DLD1 (cell line): ENCODE measurements around the gene FNBP1.

Experiments
- in situ Hi-C: cut with HindIII; loops from 2 replicates; pipeline ENCODE4 v1.10.0; 2017; ENCODE audit warnings: low sequenced_read_pairs

FNBP1 gene

DNA sequence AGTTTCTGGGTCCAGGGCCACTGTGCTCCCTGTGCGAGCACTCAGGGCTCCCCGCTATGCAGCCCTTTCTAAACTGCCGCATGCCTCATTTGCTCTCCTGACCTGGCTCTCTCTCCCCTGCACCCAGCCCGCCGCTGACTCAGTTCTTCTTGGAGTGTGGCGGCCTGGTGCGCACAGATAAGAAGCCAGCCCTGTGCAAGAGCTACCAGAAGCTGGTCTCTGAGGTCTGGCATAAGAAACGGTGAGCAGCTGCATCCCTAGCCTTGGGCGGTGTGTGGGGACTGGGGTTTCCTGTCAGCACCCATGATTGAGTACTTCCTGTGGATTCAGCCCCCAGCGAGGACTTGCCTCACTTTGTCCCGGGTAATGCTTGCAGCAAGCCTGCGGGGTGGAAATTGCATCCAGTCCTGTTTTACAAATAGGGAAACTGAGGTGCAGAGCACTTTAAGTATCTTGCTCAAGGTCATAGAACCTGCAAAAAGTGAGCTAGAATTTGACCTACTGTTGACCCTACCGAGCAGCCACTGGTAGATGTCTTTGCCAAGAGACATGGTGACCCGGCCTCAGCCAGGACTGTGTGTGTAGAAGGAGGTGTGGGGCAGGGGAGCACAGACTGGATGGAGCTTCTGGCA is 179.8 kb downstream of the FNBP1 start:
- in situ Hi-C loops, result no loop called here

DNA sequence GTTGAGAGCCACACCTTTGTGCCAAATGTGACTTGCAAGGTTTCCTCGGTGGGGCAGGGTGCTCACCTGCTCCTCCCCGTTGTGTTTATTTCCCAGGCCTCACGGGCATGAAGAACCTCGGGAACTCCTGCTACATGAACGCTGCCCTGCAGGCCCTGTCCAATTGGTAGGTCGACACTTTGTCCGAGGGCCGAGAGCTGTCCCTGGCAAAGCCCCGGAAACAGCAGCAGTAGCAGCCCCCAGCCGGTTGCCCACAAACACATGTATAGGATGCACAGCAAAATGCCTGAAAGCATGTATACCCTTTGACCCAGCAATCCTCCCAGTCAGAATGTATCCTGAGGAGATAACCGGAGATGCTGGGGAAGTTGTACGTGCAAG is 181.6 kb downstream of the FNBP1 start:
- in situ Hi-C loops, result no loop called here

DNA sequence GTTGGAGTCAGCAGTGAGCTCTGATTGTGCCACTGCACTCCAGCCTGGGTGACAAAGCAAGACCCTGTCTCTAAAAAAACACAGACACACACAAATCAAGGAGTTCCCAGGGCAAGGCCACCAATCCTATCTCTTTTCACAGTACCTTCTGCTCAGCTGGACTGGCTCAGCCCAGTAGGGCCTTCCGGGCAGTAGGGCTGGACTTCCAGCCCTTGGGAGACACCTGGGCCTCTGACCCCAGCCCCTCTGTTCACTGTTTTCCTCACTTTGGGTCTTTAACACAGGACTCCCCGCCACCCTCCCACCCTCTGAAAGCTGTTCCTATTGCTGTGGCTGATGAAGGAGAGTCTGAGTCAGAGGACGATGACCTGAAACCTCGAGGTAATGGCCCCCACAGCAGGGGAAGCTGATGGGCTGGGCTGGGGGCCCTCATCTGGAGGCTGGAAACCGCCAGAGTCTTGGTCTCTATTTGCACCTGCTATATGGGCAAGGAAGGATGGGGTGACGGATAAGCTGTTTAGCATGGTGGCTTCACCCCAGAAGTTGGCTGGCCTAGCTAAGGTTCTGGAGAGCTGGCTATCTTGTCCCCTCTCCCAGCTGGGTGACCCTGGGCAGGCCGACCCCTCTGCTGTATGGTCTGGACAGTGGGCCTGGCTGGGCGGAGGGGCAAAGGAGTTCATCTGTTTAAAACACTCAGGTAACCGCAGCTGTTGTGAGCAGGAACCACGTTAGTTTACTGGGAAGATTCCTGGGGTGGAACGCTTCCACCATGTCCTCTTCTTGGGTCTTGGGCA is 182.1 kb downstream of the FNBP1 start:
- in situ Hi-C loops, result no loop called here

DNA sequence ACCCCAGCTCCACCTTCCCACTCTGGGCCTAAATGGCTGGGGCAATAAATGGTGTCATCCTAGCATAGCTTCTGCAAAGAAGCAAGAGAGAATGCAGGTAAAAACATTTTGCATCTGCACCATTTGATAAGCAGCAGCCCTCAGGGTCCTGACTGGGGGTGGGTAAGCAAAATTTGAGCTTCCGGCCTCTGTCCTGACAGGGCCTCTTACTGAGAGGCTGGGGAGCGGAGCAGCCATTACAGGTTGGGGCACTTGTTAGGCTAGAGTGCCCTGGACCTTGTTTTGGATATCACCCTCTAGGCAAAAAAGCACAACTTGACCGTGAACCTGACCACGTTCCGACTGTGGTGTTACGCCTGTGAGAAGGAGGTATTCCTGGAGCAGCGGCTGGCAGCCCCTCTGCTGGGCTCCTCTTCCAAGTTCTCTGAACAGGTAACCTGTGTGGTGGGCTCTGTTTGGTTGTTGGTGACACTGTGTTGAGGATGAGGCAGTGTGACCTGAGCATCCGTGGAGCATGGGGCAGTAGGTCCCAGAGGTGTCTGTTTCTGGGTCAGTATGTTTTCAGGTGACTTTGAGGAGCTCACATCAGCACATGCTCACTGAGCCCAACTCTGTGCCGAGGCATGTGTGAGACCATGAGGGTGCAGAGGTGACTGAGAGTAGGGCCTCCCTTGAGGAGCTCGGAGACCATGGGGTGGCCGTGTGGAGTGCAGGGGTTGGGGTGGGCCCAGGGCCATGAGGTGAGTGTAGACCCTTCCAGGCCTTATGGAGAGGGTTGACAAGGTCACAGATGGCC is 184.6 kb downstream of the FNBP1 start:
- in situ Hi-C loops, result no loop called here

DNA sequence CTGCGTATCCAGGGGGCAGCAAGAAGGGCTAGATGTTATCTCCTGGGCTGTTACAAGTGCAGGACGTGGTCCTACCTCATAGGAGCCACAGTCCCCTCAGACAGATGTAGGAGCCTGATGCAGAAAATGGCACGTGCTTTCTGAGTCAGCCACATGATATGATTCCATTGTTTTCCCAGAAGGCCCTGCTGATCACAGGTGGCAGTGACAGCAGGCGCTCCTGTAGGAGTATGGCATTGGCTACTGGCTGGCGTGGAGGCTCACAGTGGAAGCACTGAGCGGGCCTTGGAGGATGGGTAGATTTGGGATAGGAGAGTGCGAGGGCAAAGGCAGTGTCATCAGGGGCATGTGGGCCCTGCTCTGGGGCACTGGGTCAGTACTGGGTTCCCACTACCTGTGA is 185.8 kb downstream of the FNBP1 start:
- in situ Hi-C loops, result no loop called here

DNA sequence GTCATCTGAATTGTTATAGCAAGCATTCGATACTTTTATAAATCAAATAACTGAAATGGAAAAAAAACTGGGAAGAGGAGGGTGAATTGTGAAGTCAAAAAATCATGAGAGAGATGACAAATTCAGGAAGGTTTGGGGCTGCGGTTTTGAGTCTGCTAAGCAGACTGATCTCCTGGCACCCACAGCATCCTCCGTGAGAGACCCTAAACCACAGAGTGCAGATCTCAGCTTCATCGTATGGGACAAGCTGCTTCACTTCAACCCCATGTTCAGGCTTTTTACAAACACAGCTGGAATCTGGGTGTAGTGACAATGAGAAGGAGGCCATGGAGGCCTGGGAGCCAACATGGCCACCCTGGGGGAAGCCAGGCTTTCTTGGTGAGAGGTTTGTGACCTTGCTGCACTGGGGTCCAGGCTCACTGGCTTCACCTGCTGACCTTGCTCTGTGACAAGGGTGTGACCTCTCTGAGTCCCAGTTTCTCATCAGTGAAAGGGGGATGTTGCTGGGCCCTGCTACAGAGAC is 188.3 kb downstream of the FNBP1 start:
- in situ Hi-C loops, result no loop called here

DNA sequence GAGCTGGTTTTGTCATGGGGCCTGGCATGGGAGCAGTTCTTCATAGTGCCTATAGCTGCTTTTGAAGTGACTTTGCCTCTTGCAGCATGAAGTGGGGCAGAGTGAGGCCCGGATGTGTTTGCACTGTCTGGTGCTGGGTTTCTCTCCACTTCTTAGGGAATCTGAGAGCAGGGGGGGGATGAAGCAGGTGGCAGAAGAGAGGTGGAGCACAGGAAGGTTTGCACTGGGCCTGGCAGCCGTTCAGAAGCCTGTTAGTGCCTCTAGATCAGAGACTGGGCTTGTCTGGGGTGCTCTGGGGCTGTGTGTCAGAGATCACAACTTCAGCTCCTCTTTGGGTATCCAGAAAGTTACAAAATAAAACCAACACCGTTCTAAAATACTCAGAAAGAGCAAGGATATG is 189.4 kb downstream of the FNBP1 start:
- in situ Hi-C loops, result no loop called here

DNA sequence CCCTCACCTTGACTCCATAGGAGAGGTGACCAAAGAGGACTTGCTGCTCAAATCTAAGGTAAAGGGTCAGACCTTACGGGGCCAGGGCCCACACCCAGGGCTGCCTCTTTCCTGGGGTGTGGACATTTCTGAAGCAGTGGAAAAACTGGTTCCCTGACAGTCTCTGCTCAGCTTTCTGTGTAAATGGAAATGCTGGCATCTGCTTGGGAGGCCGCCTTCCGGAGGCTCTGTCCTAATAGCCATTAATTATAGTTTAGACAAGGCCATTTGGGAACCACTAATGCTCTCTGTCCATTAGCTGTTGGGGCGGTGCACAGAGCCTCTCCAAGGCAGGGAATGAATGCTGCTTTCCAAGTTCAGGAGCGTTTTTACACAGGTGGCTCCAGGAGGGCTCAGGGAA is 190.4 kb downstream of the FNBP1 start:
- in situ Hi-C loops, result no loop called here

DNA sequence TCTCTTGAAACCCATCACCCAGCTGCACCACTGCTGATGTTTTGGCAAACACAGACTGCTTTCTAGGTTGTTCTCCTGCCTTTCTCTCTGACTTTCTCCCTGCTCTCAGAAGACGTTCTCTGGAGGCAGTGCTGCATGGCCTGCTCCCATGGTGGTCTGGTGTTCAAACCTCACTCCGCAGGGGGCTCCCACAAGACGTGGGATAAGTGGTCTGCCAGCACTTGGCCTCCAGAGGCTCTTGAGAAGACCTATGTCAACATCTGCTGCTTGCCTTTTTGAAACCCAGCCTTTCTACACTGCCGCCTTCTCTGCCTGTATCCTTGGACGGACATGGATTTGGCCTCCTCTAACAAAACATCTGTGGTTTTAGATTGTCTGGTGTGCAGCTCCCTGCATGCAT is 191.2 kb downstream of the FNBP1 start:
- in situ Hi-C loops, result no loop called here

DNA sequence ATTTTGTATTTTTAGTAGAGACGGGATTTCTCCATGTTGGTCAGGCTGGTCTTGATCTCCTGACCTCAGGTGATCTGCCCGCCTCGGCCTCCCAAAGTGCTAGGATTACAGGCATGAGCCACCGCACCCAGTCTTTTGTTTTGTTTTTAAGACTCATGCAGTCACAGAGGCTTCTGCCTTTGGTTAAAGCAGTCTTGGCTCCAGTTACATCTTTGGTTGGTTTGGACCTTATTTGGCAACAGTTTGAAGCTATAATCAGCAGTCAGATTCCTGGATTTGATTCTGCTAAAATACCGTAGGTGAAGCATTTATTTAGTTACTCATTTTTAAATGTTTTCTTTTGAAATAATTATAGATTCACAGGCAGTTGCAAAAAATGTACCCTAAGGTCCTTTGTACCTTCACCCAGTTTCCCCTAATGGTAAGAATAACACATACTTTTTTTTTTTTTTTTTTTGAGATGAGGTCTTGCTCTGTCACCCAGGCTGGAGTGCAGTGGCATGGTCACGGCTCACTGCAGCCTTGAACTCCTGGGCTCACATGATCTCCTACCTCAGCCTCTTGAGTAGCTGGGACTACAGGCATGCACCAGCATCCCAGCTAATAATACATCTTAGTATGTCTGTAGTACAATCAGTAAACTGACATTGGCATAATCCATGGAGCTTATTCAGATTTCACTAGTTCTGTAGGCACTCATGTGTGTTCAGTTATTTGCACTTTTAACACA is 192.0 kb downstream of the FNBP1 start:
- in situ Hi-C loops, result no loop called here

DNA sequence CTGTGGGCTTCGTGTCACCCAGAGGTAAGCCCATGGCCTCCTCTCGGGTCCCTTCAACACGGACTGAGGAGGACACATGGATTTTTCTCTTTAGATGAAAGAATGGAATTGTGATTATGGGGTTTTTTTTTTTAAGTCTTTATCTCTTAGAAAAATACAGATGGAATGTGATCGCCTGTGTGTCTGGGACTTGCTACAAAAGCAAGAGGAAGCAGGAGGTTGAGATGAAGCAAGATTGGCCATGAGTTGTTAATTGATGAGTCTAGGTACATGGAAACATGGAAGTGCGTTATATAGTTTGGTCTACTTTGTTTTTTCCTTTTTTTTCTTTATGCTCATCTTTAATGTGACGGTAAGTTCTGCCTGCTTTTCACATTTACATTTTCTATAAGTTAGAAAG is 193.1 kb downstream of the FNBP1 start:
- in situ Hi-C loops, result no loop called here

DNA sequence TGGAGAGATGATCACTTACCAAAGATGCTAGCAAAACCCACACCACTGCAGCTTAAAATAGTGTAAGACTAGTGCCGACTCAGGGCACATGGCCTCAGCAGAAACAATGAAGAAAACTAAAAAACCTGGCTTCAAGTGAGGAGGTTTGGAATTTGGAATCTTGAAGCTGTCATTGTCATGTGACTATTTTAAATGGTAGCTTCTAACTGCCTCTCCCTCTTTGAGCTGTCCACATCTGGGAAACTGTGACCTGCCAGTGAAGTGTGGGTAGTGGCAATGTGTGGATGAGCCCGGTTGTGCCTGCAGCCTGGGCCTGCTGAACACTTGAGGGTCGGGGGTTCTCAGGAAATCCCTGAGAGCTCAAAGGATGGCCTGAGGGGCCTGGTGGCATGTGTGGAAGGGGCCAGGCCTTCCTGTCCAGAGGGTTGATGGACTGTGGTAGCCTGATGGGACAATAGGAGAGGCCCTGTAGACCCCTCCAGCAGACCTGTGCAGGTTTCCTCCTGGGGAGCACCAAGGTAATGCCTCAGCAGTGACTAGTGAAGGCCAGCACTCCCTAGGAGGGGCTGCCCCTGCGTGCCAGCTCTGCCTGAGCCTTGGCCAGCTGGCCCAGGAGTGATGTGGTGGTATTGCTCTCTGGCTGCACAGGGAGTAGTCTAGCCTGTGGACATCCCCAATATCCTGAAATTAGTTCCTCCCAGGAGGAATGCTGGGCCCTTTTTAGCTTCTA is 194.1 kb downstream of the FNBP1 start:
- in situ Hi-C loops, result no loop called here

DNA sequence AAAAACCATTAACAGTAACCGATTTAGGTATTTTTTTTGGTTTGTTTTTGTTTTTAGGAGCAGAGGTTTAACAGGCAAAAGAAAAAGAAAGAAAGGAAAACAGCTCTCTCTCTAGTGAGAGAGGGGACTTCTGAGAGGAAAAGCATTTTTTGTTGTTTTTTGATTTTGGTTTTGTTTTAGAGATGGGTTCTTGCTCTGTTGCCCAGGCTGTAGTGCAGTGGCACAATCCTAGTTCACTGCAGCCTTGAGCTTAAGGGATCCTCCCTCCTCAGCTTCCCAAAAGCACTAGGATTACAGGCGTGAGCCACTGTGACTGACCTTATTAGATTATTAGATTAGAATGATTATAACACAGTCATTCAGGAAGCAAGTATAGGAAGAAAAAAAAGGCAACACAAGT is 197.6 kb downstream of the FNBP1 start:
- in situ Hi-C loops, result no loop called here

DNA sequence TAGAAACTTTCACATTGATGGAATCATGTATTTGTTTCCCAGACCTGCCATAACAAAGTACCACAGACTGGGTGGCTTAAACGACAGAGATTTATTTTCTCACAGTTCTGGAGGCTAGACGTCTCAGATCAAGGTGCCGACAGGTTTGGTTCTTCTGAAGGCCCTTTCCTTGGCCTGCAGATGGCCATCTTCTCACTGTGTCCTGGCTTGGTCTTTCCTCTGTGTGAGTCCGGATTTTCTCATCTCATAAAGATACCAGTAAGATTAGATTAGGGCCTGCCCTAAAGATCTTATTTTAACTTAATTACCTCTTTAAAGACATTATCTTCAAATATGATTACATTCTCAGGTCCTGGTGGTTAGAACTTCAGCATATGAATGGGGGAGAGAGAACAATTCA is 201.9 kb downstream of the FNBP1 start:
- in situ Hi-C loops, result no loop called here

DNA sequence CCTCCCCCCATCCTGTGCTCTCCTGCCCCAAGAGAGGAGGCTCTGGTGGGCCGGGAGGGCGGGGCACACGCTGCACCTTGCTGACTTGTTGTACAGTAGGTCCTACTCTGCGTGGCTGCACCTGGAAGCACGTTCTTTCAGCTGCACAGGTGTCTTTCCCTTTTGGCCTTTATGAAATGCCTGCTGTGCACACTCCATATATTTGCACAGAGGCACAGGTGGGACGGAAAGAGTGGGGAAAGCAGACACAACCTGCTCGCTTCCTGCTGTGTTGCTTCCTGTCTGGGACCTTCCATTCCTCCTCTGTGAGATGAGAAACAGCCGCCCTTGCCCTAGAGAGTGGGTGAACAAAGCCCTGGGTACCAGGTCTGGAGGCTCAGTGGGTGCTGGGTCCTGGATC is 203.0 kb downstream of the FNBP1 start:
- in situ Hi-C loops, result no loop called here

DNA sequence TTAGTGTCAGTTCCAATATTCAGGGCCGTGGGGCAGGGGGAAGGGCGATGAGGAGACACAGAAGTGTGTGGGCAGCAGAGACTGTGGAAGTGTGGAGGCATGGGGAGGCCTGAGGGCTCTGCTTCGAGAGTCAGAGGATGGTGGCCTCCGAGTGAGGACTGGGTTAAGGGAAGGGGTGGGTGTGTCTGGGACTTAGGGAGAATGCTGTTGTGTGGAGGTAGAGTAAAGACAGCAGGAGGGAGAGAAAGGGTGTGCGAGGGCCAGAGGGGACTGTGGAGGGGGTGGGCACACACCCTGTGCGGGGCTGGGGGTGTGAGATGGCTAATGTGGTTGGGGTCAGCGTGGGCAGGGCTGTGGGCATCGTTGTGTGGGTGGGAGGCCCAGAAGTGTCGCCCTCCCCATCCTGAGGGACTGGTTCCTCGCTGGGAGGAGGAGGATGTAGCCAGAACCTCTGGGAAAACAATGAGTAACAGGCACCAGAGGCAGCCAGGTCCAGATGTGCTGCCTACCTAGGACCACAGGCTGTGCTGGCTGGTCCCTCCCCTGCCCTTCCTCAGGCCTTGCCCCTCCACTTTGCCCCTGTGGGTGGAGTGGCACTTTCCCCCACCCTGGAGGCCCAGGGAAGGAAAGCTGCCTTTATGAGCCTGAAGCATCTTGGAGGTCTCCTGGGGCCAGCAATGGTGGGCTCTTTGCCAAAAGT is 203.5 kb downstream of the FNBP1 start:
- in situ Hi-C loops, result no loop called here

DNA sequence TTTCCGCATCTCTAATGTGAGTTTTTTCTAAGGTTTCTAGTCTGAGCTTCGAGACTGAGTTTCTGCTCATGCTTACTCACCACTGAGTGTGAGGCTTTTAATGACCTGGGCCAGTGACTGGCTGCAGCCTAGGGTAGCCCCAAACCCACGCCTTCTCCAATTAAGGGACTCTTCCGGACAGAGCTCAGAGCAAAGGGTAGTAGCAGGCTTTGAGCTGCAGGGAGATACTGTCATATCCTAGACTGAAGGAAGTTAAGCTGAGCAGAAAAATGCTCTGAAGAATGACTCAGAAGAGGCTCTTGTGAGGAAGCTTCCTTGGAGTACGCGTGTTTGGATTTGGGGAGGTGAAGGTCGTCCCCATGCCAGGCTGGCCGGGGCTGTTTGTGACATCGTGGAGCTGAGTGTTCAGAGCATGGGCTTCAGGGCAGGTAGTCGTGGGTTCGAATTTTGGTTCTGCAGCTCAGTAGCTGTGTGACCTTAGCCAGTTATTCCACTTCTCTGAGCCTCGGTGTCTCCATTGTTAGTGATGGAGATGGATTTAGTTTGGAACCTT is 204.2 kb downstream of the FNBP1 start:
- in situ Hi-C loops, result no loop called here
